ENCODE results near the gene CHML.

CHML gene

GRCh38 chr1:241615043-241615974 lies 24.9 kb downstream of the CHML start:
- no peak for DNase-seq (ENCODE audit: low spot score)

GRCh38 chr1:241614572-241614971 lies 25.6 kb downstream of the CHML start:
- DNase-seq (ENCODE audit: low spot score) = no peak

GRCh38 chr1:241614144-241614543 lies 26.0 kb downstream of the CHML start:
- DNase-seq (ENCODE audit: low spot score) = no peak

- DNase-seq (ENCODE audit: low spot score) = no peak
Observed at GRCh38 chr1:241612533-241613477, 27.4 kb downstream of the CHML start.

GRCh38 chr1:241611736-241612135 lies 28.4 kb downstream of the CHML start:
- DNase-seq (ENCODE audit: low spot score) = no peak

- DNase-seq (ENCODE audit: low spot score) = peak; percentile 88
Observed at GRCh38 chr1:241611063-241611462, 29.1 kb downstream of the CHML start.

GRCh38 chr1:241610056-241610815 lies 29.9 kb downstream of the CHML start:
- no peak for DNase-seq (ENCODE audit: low spot score)

- DNase-seq (ENCODE audit: low spot score) = no peak
Observed at GRCh38 chr1:241608379-241609033, 31.7 kb downstream of the CHML start.

- DNase-seq (ENCODE audit: low spot score) = no peak
Observed at GRCh38 chr1:241607497-241607896, 32.7 kb downstream of the CHML start.

GRCh38 chr1:241606544-241606943 lies 33.6 kb downstream of the CHML start:
- no peak for DNase-seq (ENCODE audit: low spot score)

GRCh38 chr1:241605146-241605805 lies 34.9 kb downstream of the CHML start:
- no peak for DNase-seq (ENCODE audit: low spot score)

GRCh38 chr1:241603731-241604245 lies 36.4 kb downstream of the CHML start:
- DNase-seq (ENCODE audit: low spot score) = no peak

GRCh38 chr1:241600496-241600901 lies 39.7 kb downstream of the CHML start:
- DNase-seq (ENCODE audit: low spot score) = no peak

GRCh38 chr1:241598249-241598648 lies 41.9 kb downstream of the CHML start:
- DNase-seq (ENCODE audit: low spot score) = no peak

- DNase-seq (ENCODE audit: low spot score) = no peak
Observed at GRCh38 chr1:241596633-241597032, 43.5 kb downstream of the CHML start.

- DNase-seq (ENCODE audit: low spot score) = no peak
Observed at GRCh38 chr1:241593186-241593585, 47.0 kb downstream of the CHML start.

GRCh38 chr1:241592273-241592958 lies 47.8 kb downstream of the CHML start:
- DNase-seq (ENCODE audit: low spot score) = no peak

GRCh38 chr1:241591736-241592135 lies 48.4 kb downstream of the CHML start:
- no peak for DNase-seq (ENCODE audit: low spot score)

- DNase-seq (ENCODE audit: low spot score) = no peak
Observed at GRCh38 chr1:241591317-241591716, 48.9 kb downstream of the CHML start.

GRCh38 chr1:241590719-241591118 lies 49.5 kb downstream of the CHML start:
- DNase-seq (ENCODE audit: low spot score) = no peak

Data from pons (tissue), 1 donor.